ENCODE results near the gene MARCO.

The MARCO gene

GRCh38 chr2:119012345-119013301 is 70.6 kb downstream of the MARCO start:
- H3K4me3 ChIP-seq (ENCODE audit: low read depth, low read length), result no peak overlapping the region
- ChIA-PET POLR2A (no interaction called here), CTCF (interaction anchor here (1.1 to 4.2 kb wide), 5 partner anchors 252 to 466 kb away, joined by 3 to 53 read pairs (median 6); no protein-coding TSS in a partner anchor)
- no peak for DNase-seq (ENCODE audit: low read depth, low spot score)
- no peak for TF ChIP-seq CTCF (IDR thresholded peaks at IDR 0.05; ENCODE audit: insufficient read depth, low read length, missing control alignments)

DNA sequence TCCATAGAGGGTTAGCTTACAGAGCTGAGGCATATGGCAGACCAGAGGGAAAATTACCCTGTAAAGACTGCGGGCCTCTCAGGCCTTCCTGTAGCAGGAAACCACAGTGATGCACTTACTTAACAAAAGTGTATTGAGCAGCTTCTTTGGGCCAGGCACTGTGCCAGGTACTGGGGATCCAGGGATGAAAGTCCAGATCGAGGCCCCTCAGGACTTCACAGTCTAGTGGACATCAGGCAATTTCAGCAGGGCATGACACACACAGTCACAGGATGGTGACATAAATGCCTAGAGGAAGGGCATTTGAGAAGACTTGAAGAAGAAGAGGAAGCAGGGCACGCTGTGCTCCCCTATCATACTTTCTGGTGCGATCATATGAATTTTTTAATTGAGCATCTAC is 71.7 kb downstream of the MARCO start:
- no peak overlapping the region for H3K4me3 ChIP-seq (ENCODE audit: low read depth, low read length)
- ChIA-PET CTCF (interaction anchor here (4.2 kb wide), 1 partner anchor 277 kb away, joined by 53 read pairs; no protein-coding TSS in a partner anchor), POLR2A (no interaction called here)
- TF ChIP-seq CTCF (IDR thresholded peaks at IDR 0.05; ENCODE audit: insufficient read depth, low read length, missing control alignments), result no peak
- DNase-seq (ENCODE audit: low read depth, low spot score), result no peak

GRCh38 chr2:119015845-119016244 is 73.9 kb downstream of the MARCO start:
- ChIA-PET POLR2A (no interaction called here), CTCF (interaction anchor here (1.4 kb wide), 1 partner anchor 11 kb away, joined by 6 read pairs; no protein-coding TSS in a partner anchor)
- TF ChIP-seq CTCF (IDR thresholded peaks at IDR 0.05; ENCODE audit: insufficient read depth, low read length, missing control alignments), result no peak
- no peak overlapping the region for H3K4me3 ChIP-seq (ENCODE audit: low read depth, low read length)
- no peak for DNase-seq (ENCODE audit: low read depth, low spot score)

DNA sequence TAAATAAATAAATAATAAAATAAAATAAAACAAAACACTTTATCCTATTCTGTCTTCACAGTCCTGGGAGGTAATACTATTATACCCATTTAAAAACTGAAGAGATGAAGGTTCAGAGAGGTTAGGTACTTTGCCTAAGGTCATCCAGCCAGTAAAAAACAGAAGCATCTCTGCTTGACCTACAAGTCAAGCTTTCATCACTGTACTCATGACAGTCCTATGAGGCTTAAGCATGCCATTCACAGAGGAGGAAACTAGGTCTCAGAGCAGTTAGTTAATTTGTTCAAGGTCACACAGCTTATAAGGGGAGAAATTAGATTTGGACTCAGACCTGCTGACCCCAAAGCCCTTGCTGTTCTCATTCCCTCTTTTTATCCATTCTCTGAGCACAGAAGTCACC is 77.5 kb downstream of the MARCO start:
- CTCF ChIA-PET, result interaction anchor here (0.6 kb wide), 1 partner anchor 67 kb away, joined by 4 read pairs; no protein-coding TSS in a partner anchor
- POLR2A ChIA-PET, result no interaction called here
- no peak for TF ChIP-seq CTCF (IDR thresholded peaks at IDR 0.05; ENCODE audit: insufficient read depth, low read length, missing control alignments)
- no peak for DNase-seq (ENCODE audit: low read depth, low spot score)
- no peak overlapping the region for H3K4me3 ChIP-seq (ENCODE audit: low read depth, low read length)

DNA sequence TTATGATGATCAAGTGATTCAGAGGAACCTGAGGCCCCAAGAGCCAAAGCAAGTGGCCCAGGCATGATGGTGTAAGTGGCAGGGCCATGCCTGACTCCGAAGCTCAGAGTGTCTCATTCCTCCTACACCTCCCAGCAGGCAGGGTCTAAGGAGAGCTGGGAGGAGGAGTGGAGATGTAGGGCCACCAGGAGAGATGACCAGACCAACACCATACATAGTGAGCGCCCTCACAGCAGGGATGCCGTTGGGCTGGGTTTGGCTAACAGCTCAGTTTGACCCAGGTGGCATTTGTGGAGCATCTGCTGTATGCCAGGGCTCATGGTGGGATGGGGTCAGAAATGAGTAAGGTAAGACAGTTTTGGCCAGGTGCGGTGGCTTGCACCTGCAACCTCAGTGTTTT is 80.7 kb downstream of the MARCO start:
- no peak overlapping the region for H3K4me3 ChIP-seq (ENCODE audit: low read depth, low read length)
- no peak for TF ChIP-seq CTCF (IDR thresholded peaks at IDR 0.05; ENCODE audit: insufficient read depth, low read length, missing control alignments)
- CTCF ChIA-PET, result interaction anchor here (0.9 kb wide), 1 partner anchor 269 kb away, joined by 3 read pairs; no protein-coding TSS in a partner anchor
- no peak for DNase-seq (ENCODE audit: low read depth, low spot score)
- POLR2A ChIA-PET, result no interaction called here

- no peak for DNase-seq (ENCODE audit: low read depth, low spot score)
- H3K4me3 ChIP-seq (ENCODE audit: low read depth, low read length), result no peak overlapping the region
- TF ChIP-seq CTCF (IDR thresholded peaks at IDR 0.05; ENCODE audit: insufficient read depth, low read length, missing control alignments), result no peak
- ChIA-PET POLR2A (no interaction called here), CTCF (no interaction called here)
These were observed 81.5 kb downstream of the MARCO start for GRCh38 chr2:119023534-119023933.

All from AG04449 (cell line).